K562 (cell line): ENCODE data around the gene NRN1L. TPM values are rescaled to one million over a fixed set of nuclear protein-coding genes. Genes with fewer than 3 reads are reported as not detected.

Experiments used
- CHCHD3 ChIP-seq: fragments of 250-450 bp; sonication (Bioruptor Pico); IDR thresholded peaks from 2 replicates; pipeline ENCODE4 v2.1.2; 2022; ENCODE audit warnings: mild to moderate bottlenecking
- ETV6 ChIP-seq, 3 experiments: fragments of 150-350 bp in 1 of 3; sonication (generic) in 1 of 3; formaldehyde crosslinking in 1 of 3; IDR thresholded peaks; 2 replicates each; pipeline versions ENCODE4 v1.6.1 to v1.8.0; 2014 to 2022; ENCODE audit warnings: borderline replicate concordance in 2 of 3, low read depth in 2 of 3, antibody characterized with exemption in 1 of 3, low read length in 1 of 3, mild to moderate bottlenecking in 1 of 3, missing genetic modification reagents in 1 of 3
- HNRNPK ChIP-seq: fragments of 200-400 bp; formaldehyde crosslinking; IDR thresholded peaks from one replicate; pipeline ENCODE4 v1.6.1; 2018; ENCODE audit warnings: mild to moderate bottlenecking, low read depth, low read length; ENCODE audit not compliant: poor library complexity, severe bottlenecking
- ILK ChIP-seq: fragments of 450-650 bp; IDR thresholded peaks from 2 replicates; pipeline ENCODE4 v1.6.1; 2016; ENCODE audit warnings: missing genetic modification characterization, low read depth, mild to moderate bottlenecking, missing compliant biosample characterization, moderate library complexity, borderline replicate concordance
- JUN ChIP-seq, 2 experiments: sonication (generic) in 1 of 2; formaldehyde crosslinking in 1 of 2; IDR thresholded peaks; 2 replicates each; pipeline versions ENCODE4 v1.6.1 to v1.8.0; 2012 to 2022; ENCODE audit warnings: borderline replicate concordance in 2 of 2, mild to moderate bottlenecking in 2 of 2, improper control_type of control experiment in 1 of 2, low read depth in 1 of 2, low read length in 1 of 2, missing genetic modification reagents in 1 of 2
- NFYB ChIP-seq: IDR thresholded peaks from 2 replicates; pipeline ENCODE4 v1.6.1; 2011; ENCODE audit warnings: mild to moderate bottlenecking, moderate library complexity; ENCODE audit not compliant: insufficient read length; ENCODE audit errors: extremely low read depth
- NR2C2 ChIP-seq, 2 experiments: fragments of 200-800 bp in 1 of 2; sonication (Bioruptor generic) in 1 of 2; sonication (generic) in 1 of 2; formaldehyde crosslinking in 1 of 2; IDR thresholded peaks; 2 replicates each; pipeline versions ENCODE4 v1.6.1 to v1.8.0; 2016 to 2022; ENCODE audit warnings: mild to moderate bottlenecking in 1 of 2, missing compliant biosample characterization in 1 of 2, missing genetic modification characterization in 1 of 2, missing genetic modification reagents in 1 of 2
- PYGO2 ChIP-seq: fragments of 450-650 bp; IDR thresholded peaks from 2 replicates; pipeline ENCODE4 v1.6.1; 2016; ENCODE audit warnings: mild to moderate bottlenecking, missing genetic modification characterization, moderate library complexity, missing compliant biosample characterization
- ZNF263 ChIP-seq: sonication (generic); formaldehyde crosslinking; IDR thresholded peaks from 2 replicates; pipeline ENCODE4 v1.8.0; 2022; ENCODE audit warnings: mild to moderate bottlenecking, missing genetic modification reagents, borderline replicate concordance
- ZNF41 ChIP-seq: fragments of 250-450 bp; sonication (Bioruptor Pico); conservative IDR thresholded peaks from 2 replicates; pipeline ENCODE4 v1.4.0; 2020; ENCODE audit warnings: mild to moderate bottlenecking
- polyA plus RNA-seq, 8 experiments: library from polyadenylated mRNA; depleted of rRNA in 4 of 8; stranded (reverse) in 5 of 8; unstranded in 3 of 8; fragments of >200 nt; fragmentation: Nextera tagmentation in 2 of 8; fragmentation: Illumina TruSeq in 1 of 8; extraction: Ambion mirVana in 2 of 8; extraction: Trizol in 1 of 8; gene quantifications; 2 replicates each; pipeline versions ENCODE4 v1.2.1 to v1.2.3, GENCODE V29; 2011 to 2014; ENCODE audit warnings: inconsistent platforms in 1 of 8, missing spikeins in 1 of 8
- total RNA-seq, 7 experiments: library from RNA; depleted of rRNA in 6 of 7; stranded (reverse); fragments of >200 nt in 6 of 7; fragmentation: Illumina TruSeq in 2 of 7; extraction: Trizol in 2 of 7; gene quantifications; 2 replicates each; pipeline versions ENCODE4 v1.2.1 to v1.2.3, GENCODE V29; 2011 to 2021; ENCODE audit warnings: low replicate concordance in 1 of 7
- TF ChIP-seq, protein P1 (sequence below): sonication (generic); formaldehyde crosslinking; IDR thresholded peaks from 2 replicates; pipeline ENCODE4 v1.4.0; 2020; ENCODE audit warnings: mild to moderate bottlenecking, missing genetic modification reagents
- TF ChIP-seq, protein P2 (sequence below): fragments of 450-650 bp; formaldehyde crosslinking; IDR thresholded peaks from 2 replicates; pipeline ENCODE4 v1.4.0; 2022; ENCODE audit warnings: missing genetic modification characterization
- TF ChIP-seq, protein P3 (sequence below): sonication (generic); formaldehyde crosslinking; IDR thresholded peaks from 2 replicates; pipeline ENCODE4 v1.8.1; 2023; ENCODE audit warnings: missing genetic modification reagents, mild to moderate bottlenecking, borderline replicate concordance

NRN1L gene
- total and polyA plus RNA-seq, 9 of the 15 experiments (the other 6 are each of a cell fraction or from before 2014, with no cell fraction given): 0.22 to 0.86 (median 0.61) TPM; not detected in 5

DNA sequence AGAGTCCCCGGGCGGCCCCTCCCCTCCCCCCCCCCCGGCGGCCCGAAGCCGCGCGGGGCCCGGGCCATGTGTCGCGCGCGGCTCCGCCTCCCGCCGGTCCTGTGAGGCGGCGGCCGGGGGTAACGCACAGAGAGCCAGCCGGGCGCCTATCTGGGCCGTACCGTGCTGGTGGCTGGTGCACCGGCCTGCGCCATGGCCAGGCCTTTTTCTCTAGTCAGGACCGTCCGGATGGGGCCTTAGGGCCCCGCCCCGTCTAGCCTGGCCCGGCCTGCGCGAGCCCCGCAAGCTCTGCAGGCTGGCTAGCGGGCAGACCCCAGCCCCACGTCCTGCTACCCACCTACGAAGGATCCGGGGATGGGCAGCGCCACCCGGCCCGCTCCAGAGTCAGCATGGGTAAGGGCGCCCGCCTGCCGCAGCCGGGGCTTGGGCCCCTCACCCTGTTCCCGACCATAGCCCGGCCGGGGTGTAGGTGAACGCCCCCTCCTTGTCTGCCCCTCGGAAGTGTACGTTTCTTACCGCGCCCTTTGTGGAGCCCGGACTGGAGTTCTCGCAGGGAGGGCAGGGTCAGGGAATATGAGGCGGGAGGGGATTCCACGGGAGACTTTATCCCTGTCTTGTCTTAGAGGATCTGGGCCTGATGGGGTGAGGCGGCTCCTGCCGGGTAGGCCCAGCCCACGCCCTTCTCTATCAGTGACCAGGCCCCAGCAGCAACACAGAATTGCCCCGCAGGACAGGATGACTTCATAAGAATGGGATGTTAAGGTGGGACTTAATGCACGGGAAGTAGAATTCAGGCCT, 37.4 kb upstream of the NRN1L start, which contains the start of gene CENPT (continued):
- TF ChIP-seq, protein P1, sequence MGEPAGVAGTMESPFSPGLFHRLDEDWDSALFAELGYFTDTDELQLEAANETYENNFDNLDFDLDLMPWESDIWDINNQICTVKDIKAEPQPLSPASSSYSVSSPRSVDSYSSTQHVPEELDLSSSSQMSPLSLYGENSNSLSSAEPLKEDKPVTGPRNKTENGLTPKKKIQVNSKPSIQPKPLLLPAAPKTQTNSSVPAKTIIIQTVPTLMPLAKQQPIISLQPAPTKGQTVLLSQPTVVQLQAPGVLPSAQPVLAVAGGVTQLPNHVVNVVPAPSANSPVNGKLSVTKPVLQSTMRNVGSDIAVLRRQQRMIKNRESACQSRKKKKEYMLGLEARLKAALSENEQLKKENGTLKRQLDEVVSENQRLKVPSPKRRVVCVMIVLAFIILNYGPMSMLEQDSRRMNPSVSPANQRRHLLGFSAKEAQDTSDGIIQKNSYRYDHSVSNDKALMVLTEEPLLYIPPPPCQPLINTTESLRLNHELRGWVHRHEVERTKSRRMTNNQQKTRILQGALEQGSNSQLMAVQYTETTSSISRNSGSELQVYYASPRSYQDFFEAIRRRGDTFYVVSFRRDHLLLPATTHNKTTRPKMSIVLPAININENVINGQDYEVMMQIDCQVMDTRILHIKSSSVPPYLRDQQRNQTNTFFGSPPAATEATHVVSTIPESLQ (CRISPR knock-in tag): no peak; the same call in 1 of the 2 replicates
- TF ChIP-seq ZNF41 (CRISPR knock-in tag) (no peak), PYGO2 (tag) (no peak), NFYB (no peak), ILK (tag) (no peak), ZNF263 (CRISPR knock-in tag) (no peak), NR2C2 (CRISPR knock-in tag; IDR thresholded peaks at IDR 0.05) (no peak; the same call in 1 of the 2 replicates), NR2C2 (tag; IDR thresholded peaks at IDR 0.05) (no peak), ETV6 (IDR thresholded peaks at IDR 0.05; ENCODE audit: borderline replicate concordance in 1 of 2, low read depth in 2 of 2, low read length in 1 of 2) (no peak), ETV6 (CRISPR knock-in tag; IDR thresholded peaks at IDR 0.05; ENCODE audit: borderline replicate concordance) (0 out of 2 replicates have a peak, but pooled peaks have one; percentile 31), HNRNPK (no peak), JUN (IDR thresholded peaks at IDR 0.05; ENCODE audit: borderline replicate concordance, low read depth, low read length) (0 out of 2 replicates have a peak, but pooled peaks have one; percentile 27), JUN (CRISPR knock-in tag; IDR thresholded peaks at IDR 0.05; ENCODE audit: borderline replicate concordance) (no peak), CHCHD3 (CRISPR knock-in tag) (no peak)
- TF ChIP-seq, protein P2, sequence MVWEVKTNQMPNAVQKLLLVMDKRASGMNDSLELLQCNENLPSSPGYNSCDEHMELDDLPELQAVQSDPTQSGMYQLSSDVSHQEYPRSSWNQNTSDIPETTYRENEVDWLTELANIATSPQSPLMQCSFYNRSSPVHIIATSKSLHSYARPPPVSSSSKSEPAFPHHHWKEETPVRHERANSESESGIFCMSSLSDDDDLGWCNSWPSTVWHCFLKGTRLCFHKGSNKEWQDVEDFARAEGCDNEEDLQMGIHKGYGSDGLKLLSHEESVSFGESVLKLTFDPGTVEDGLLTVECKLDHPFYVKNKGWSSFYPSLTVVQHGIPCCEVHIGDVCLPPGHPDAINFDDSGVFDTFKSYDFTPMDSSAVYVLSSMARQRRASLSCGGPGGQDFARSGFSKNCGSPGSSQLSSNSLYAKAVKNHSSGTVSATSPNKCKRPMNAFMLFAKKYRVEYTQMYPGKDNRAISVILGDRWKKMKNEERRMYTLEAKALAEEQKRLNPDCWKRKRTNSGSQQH (CRISPR knock-in tag): no peak
- TF ChIP-seq, protein P3, sequence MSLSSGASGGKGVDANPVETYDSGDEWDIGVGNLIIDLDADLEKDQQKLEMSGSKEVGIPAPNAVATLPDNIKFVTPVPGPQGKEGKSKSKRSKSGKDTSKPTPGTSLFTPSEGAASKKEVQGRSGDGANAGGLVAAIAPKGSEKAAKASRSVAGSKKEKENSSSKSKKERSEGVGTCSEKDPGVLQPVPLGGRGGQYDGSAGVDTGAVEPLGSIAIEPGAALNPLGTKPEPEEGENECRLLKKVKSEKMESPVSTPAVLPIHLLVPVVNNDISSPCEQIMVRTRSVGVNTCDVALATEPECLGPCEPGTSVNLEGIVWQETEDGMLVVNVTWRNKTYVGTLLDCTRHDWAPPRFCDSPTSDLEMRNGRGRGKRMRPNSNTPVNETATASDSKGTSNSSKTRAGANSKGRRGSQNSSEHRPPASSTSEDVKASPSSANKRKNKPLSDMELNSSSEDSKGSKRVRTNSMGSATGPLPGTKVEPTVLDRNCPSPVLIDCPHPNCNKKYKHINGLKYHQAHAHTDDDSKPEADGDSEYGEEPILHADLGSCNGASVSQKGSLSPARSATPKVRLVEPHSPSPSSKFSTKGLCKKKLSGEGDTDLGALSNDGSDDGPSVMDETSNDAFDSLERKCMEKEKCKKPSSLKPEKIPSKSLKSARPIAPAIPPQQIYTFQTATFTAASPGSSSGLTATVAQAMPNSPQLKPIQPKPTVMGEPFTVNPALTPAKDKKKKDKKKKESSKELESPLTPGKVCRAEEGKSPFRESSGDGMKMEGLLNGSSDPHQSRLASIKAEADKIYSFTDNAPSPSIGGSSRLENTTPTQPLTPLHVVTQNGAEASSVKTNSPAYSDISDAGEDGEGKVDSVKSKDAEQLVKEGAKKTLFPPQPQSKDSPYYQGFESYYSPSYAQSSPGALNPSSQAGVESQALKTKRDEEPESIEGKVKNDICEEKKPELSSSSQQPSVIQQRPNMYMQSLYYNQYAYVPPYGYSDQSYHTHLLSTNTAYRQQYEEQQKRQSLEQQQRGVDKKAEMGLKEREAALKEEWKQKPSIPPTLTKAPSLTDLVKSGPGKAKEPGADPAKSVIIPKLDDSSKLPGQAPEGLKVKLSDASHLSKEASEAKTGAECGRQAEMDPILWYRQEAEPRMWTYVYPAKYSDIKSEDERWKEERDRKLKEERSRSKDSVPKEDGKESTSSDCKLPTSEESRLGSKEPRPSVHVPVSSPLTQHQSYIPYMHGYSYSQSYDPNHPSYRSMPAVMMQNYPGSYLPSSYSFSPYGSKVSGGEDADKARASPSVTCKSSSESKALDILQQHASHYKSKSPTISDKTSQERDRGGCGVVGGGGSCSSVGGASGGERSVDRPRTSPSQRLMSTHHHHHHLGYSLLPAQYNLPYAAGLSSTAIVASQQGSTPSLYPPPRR (CRISPR knock-in tag): no peak
